K562 (cell line): ENCODE results near the gene COMMD9. TPM values are rescaled to one million over a fixed set of nuclear protein-coding genes. Genes with fewer than 3 reads are reported as not detected.

ENCODE experiments used
- ATAC-seq: fragments of 200-7000 bp; cut with Tn5 transposase; 3 replicates; pipeline ENCODE4 v1.9.1; 2020; ENCODE audit warnings: moderate library complexity
- BruUV-seq: library from RNA; stranded (reverse); fragments of 400-500 nt; replicated peaks from 2 replicates; lab custom pipeline; 2021; lab: Mats Ljungman, UMichigan
- CTCF ChIA-PET: fragments of 300-600 bp; formaldehyde crosslinking; extraction: SDS; loops from one replicate; lab custom pipeline; 2021; ENCODE audit warnings: low intra/inter-chr PET ratio; lab: Yijun Ruan, JAX
- POLR2A ChIA-PET: fragments of 300-600, 350-650 bp; sonication (Branson Sonifier 250); formaldehyde crosslinking; extraction: SDS; loops from one replicate; lab custom pipeline; 2021; ENCODE audit warnings: antibody characterized with exemption, inconsistent platforms; lab: Yijun Ruan, JAX
- DNase-seq, 4 experiments: peaks; one replicate each; pipeline versions ENCODE4 v3.0.0 to v3.0.0-alpha.2; 2011 to 2018; ENCODE audit warnings: low spot score in 3 of 4, mixed read lengths in 3 of 4; ENCODE audit errors: extremely low read depth in 1 of 4
- FAIRE-seq: peaks from 2 replicates; lab custom pipeline; 2011; peaks lifted over from hg19 to GRCh38; lab: Jason Lieb, UNC
- H2AFZ ChIP-seq: 2 replicates; pipeline ENCODE4 v1.6.0; 2011; ENCODE audit warnings: low read depth, low read length, control low read depth, inconsistent platforms
- H3K27ac ChIP-seq: fragments of 200-600 bp; 3 replicates; pipeline ENCODE4 v1.8.0; 2011; ENCODE audit warnings: low read depth, mild to moderate bottlenecking, control low read depth, inconsistent platforms, low read length, moderate library complexity, mixed read lengths; ENCODE audit errors: extremely low read depth
- H3K27me3 ChIP-seq, 2 experiments: fragments of 300-600 bp in 1 of 2; 2 replicates in 1 of 2; 3 replicates in 1 of 2; pipeline versions ENCODE4 v1.6.0 to v1.8.0; 2011; ENCODE audit warnings: inconsistent platforms in 2 of 2, low read length in 2 of 2, mild to moderate bottlenecking in 1 of 2, mixed read lengths in 1 of 2, moderate library complexity in 1 of 2; ENCODE audit not compliant: control insufficient read depth in 2 of 2, insufficient read depth in 2 of 2
- H3K36me3 ChIP-seq: fragments of 300-600 bp; 3 replicates; pipeline ENCODE4 v1.8.0; 2011; ENCODE audit warnings: mild to moderate bottlenecking, low read length, inconsistent platforms; ENCODE audit not compliant: control insufficient read depth, insufficient read depth
- H3K4me1 ChIP-seq, 2 experiments: fragments of 200-600 bp in 1 of 2; replicated peaks in 1 of 2; 2 replicates in 1 of 2; 3 replicates in 1 of 2; pipeline versions ENCODE4 v1.5.1 to v1.8.0; 2011; ENCODE audit warnings: inconsistent platforms in 2 of 2, low read length in 2 of 2, mild to moderate bottlenecking in 1 of 2, mixed read lengths in 1 of 2, moderate library complexity in 1 of 2; ENCODE audit not compliant: control insufficient read depth in 2 of 2, insufficient read depth in 2 of 2
- H3K4me2 ChIP-seq: 2 replicates; pipeline ENCODE4 v1.6.1; 2011; ENCODE audit warnings: low read length, control low read depth, inconsistent platforms, mixed read lengths; ENCODE audit not compliant: insufficient read depth
- H3K4me3 ChIP-seq: fragments of 200-600 bp; sonication (generic), shearing (Covaris generic); 2 replicates; pipeline ENCODE4 v1.5.1; 2016; ENCODE audit warnings: control low read depth, inconsistent platforms
- H3K79me2 ChIP-seq: fragments of 200-600 bp; 3 replicates; pipeline ENCODE4 v1.8.0; 2011; ENCODE audit warnings: low read length, inconsistent platforms; ENCODE audit not compliant: control insufficient read depth, insufficient read depth
- H3K9ac ChIP-seq, 2 experiments: 2 replicates each; pipeline versions ENCODE4 v1.6.0 to v1.6.1; 2011; ENCODE audit warnings: low read depth in 2 of 2, low read length in 2 of 2, control low read depth in 1 of 2, inconsistent platforms in 1 of 2, mild to moderate bottlenecking in 1 of 2, mixed read lengths in 1 of 2; ENCODE audit not compliant: insufficient read depth in 1 of 2
- H3K9me1 ChIP-seq: one replicate; pipeline ENCODE4 v1.6.0; 2011; ENCODE audit warnings: inconsistent platforms, mild to moderate bottlenecking, low read length, moderate library complexity; ENCODE audit not compliant: control insufficient read depth, insufficient read depth
- H3K9me3 ChIP-seq: replicated peaks from 2 replicates; pipeline ENCODE4 v1.5.1; 2011; ENCODE audit warnings: low read depth, low read length, inconsistent platforms; ENCODE audit not compliant: control insufficient read depth, insufficient read depth
- H4K20me1 ChIP-seq: replicated peaks from 2 replicates; pipeline ENCODE4 v1.6.1; 2011; ENCODE audit warnings: low read length, inconsistent platforms, mixed read lengths; ENCODE audit not compliant: control insufficient read depth, insufficient read depth
- CBX3 ChIP-seq, 2 experiments: IDR thresholded peaks; 1 replicate in 1 of 2; 2 replicates in 1 of 2; pipeline ENCODE4 v1.6.1; 2012; ENCODE audit warnings: inconsistent platforms in 2 of 2, low read length in 2 of 2, borderline replicate concordance in 1 of 2, control low read depth in 1 of 2
- GTF2B ChIP-seq: IDR thresholded peaks from 2 replicates; pipeline ENCODE4 v1.6.1; 2011; ENCODE audit not compliant: insufficient read length; ENCODE audit errors: extremely low read depth
- RBM17 ChIP-seq: fragments of 200-400 bp; formaldehyde crosslinking; IDR thresholded peaks from 2 replicates; pipeline ENCODE4 v1.6.1; 2017; ENCODE audit warnings: low read depth, mild to moderate bottlenecking, low read length, borderline replicate concordance
- REST ChIP-seq, 2 experiments: fragments of 450-650 bp; formaldehyde crosslinking in 1 of 2; IDR thresholded peaks; 2 replicates each; pipeline versions ENCODE4 v1.4.0 to v1.6.1; 2014 to 2020; ENCODE audit warnings: mild to moderate bottlenecking in 2 of 2, borderline replicate concordance in 1 of 2, low read depth in 1 of 2
- TCF15 ChIP-seq: fragments of 250-450 bp; sonication (Bioruptor Pico); IDR thresholded peaks from 2 replicates; pipeline ENCODE4 v1.8.0; 2022; ENCODE audit warnings: moderate library complexity, mild to moderate bottlenecking, inconsistent platforms
- ZNF512 ChIP-seq: IDR thresholded peaks from 2 replicates; pipeline ENCODE4 v1.6.1; 2016; ENCODE audit warnings: missing genetic modification characterization, missing compliant biosample characterization
- WGBS: fragments of 100-300 bp; shearing (Covaris generic); methylation state at CpG from one replicate; pipeline ENCODE4 v1.1.6; 2016; ENCODE audit warnings: low coverage, mixed read lengths; ENCODE audit not compliant: insufficient coverage; ENCODE audit errors: missing lambda C conversion rate; 5-methylcytosine and 5-hydroxymethylcytosine counted together
- in situ Hi-C: fragments of 300-500 bp; cut with MboI; formaldehyde crosslinking; loops from 4 replicates; pipeline ENCODE4 v1.15.0; 2018; ENCODE audit warnings: inconsistent platforms, mixed read lengths
- intact Hi-C: fragments of 100-400 bp; cut with micrococcal nuclease; formaldehyde crosslinking; loops from 2 replicates; pipeline ENCODE4 v1.14.2; 2022
- polyA plus RNA-seq, 8 experiments: library from polyadenylated mRNA; depleted of rRNA in 4 of 8; stranded (reverse) in 5 of 8; unstranded in 3 of 8; fragments of >200 nt; fragmentation: Nextera tagmentation in 2 of 8; fragmentation: Illumina TruSeq in 1 of 8; extraction: Ambion mirVana in 2 of 8; extraction: Trizol in 1 of 8; gene quantifications; 2 replicates each; pipeline versions ENCODE4 v1.2.1 to v1.2.3, GENCODE V29; 2011 to 2014; ENCODE audit warnings: inconsistent platforms in 1 of 8, missing spikeins in 1 of 8
- total RNA-seq, 7 experiments: library from RNA; depleted of rRNA in 6 of 7; stranded (reverse); fragments of >200 nt in 6 of 7; fragmentation: Illumina TruSeq in 2 of 7; extraction: Trizol in 2 of 7; gene quantifications; 2 replicates each; pipeline versions ENCODE4 v1.2.1 to v1.2.3, GENCODE V29; 2011 to 2021; ENCODE audit warnings: low replicate concordance in 1 of 7

The COMMD9 gene
- total and polyA plus RNA-seq, 9 of the 15 experiments (the other 6 are each of a cell fraction or from before 2014, with no cell fraction given), result 27.3 to 121 (median 48.0) TPM

GRCh38 chr11:36282926-36283325 lies 6.3 kb downstream of the COMMD9 start:
- TF ChIP-seq GTF2B (no peak), TCF15 (CRISPR knock-in tag) (no peak), REST (IDR thresholded peaks at IDR 0.05; ENCODE audit: borderline replicate concordance) (no peak), REST (CRISPR knock-in tag; IDR thresholded peaks at IDR 0.05; ENCODE audit: low read depth) (no peak), ZNF512 (tag) (no peak), RBM17 (no peak), CBX3 (IDR thresholded peaks at IDR 0.05; ENCODE audit: borderline replicate concordance in 1 of 2, low read length in 2 of 2) (no peak)
- Histone ChIP-seq H3K9me1 (no peaks in the 10 kb centered on the region), H3K27ac (no peak overlapping the region), H3K4me1 (no peaks in the 10 kb centered on the region), H3K9me3 (no peaks in the 10 kb centered on the region), H3K27me3 (no peaks in the 10 kb centered on the region), H3K4me3 (no peak overlapping the region), H3K4me2 (no peak overlapping the region), H4K20me1 (no peaks in the 10 kb centered on the region), H3K36me3 (no peaks in the 10 kb centered on the region), H3K79me2 (no peaks in the 10 kb centered on the region; the same call in 2 of the 3 replicates), H3K9ac (no peak overlapping the region), H2AFZ (no peak overlapping the region)
- BruUV-seq, result no TSS peak
- CTCF ChIA-PET, result no interaction called here
- intact Hi-C loops (no loop called here), in situ Hi-C loops (no loop called here)
- FAIRE-seq, result no peak
- ATAC-seq, result no peak
- WGBS, result 0% methylated on average over 1 of the region's 1 CpG
- POLR2A ChIA-PET, result no interaction called here
- DNase-seq, result no peak
